CD4-positive, CD25-positive, alpha-beta regulatory T cell (primary cell): ENCODE results near the gene PAX2. TPM values are rescaled to one million over a fixed set of nuclear protein-coding genes. Genes with fewer than 3 reads are reported as not detected.
A peak's percentile ranks its signal among the peaks of the same experiment; 100 is the strongest.

Experiments used
- ATAC-seq, 2 donors: fragments of 150-1000 bp; cut with Tn5 transposase; one replicate each; pipeline ENCODE4 v1.10.0; 2021; ENCODE audit warnings: low read depth in 2 of 2, moderate number of reproducible peaks in 2 of 2, moderate library complexity in 1 of 2
- DNase-seq, 3 donors: peaks; one replicate each; pipeline versions ENCODE4 v3.0.0 to v3.0.0-alpha.2; 2012 to 2022; ENCODE audit warnings: mixed read lengths in 1 of 3
- H3K27ac ChIP-seq: one replicate; pipeline ENCODE4 v1.7.0; 2013; ENCODE audit warnings: mild to moderate bottlenecking, low read length; ENCODE audit not compliant: insufficient read depth, poor library complexity, severe bottlenecking
- H3K27me3 ChIP-seq: one replicate; pipeline ENCODE4 v1.7.0; 2013; ENCODE audit warnings: low read length; ENCODE audit not compliant: control insufficient read depth, insufficient read depth
- H3K36me3 ChIP-seq: one replicate; pipeline ENCODE4 v1.7.0; 2013; ENCODE audit warnings: mild to moderate bottlenecking, low read length, moderate library complexity; ENCODE audit not compliant: control insufficient read depth, insufficient read depth
- H3K4me1 ChIP-seq: 2 replicates; pipeline ENCODE4 v1.7.0; 2013; ENCODE audit warnings: mild to moderate bottlenecking, low read length; ENCODE audit not compliant: insufficient read depth, control insufficient read depth, poor library complexity, severe bottlenecking
- H3K4me3 ChIP-seq: one replicate; pipeline ENCODE4 v1.7.0; 2013; ENCODE audit warnings: low read depth, mild to moderate bottlenecking, low read length, moderate library complexity
- H3K9me3 ChIP-seq, 2 experiments: 1 replicate in 1 of 2; 2 replicates in 1 of 2; pipeline ENCODE4 v1.7.0; 2013; ENCODE audit warnings: low read length in 2 of 2, mild to moderate bottlenecking in 1 of 2, moderate library complexity in 1 of 2; ENCODE audit not compliant: control insufficient read depth in 2 of 2
- H3K27ac Mint-ChIP-seq, 3 donors: one replicate each; pipeline ENCODE4 v1.8.0; 2020 to 2022; ENCODE audit warnings: mild to moderate bottlenecking in 3 of 3, mixed read lengths in 3 of 3, moderate library complexity in 2 of 3
- H3K27me3 Mint-ChIP-seq: one replicate; pipeline ENCODE4 v1.8.0; 2022; ENCODE audit warnings: mild to moderate bottlenecking, mixed read lengths
- H3K36me3 Mint-ChIP-seq: one replicate; pipeline ENCODE4 v1.8.0; 2020; ENCODE audit warnings: mixed read lengths
- H3K4me1 Mint-ChIP-seq, 4 donors: one replicate each; pipeline ENCODE4 v1.8.0; 2020 to 2022; ENCODE audit warnings: mixed read lengths in 4 of 4, mild to moderate bottlenecking in 1 of 4
- H3K4me3 Mint-ChIP-seq, 4 donors: one replicate each; pipeline ENCODE4 v1.8.0; 2020 to 2022; ENCODE audit warnings: mild to moderate bottlenecking in 4 of 4, mixed read lengths in 4 of 4, moderate library complexity in 3 of 4
- H3K9me3 Mint-ChIP-seq, 7 donors: one replicate each; pipeline ENCODE4 v1.8.0; 2020 to 2022; ENCODE audit warnings: mixed read lengths in 7 of 7, mild to moderate bottlenecking in 3 of 7, moderate library complexity in 2 of 7
- polyA plus RNA-seq, 4 donors: library from polyadenylated mRNA; unstranded; fragments of 300-500 nt; fragmentation: Illumina TruSeq; gene quantifications; one replicate each; pipeline ENCODE4 v1.2.3, GENCODE V29; 2021
- total RNA-seq: library from RNA; stranded (reverse); gene quantifications from one replicate; pipeline ENCODE4 v1.2.3, GENCODE V29; 2022

Gene PAX2
- total and polyA plus RNA-seq, 5 donors from 2014 or later: 0.08 TPM; not detected in 4

GRCh38 chr10:100872034-100872791 lies 126.8 kb downstream of the PAX2 start:
- ATAC-seq: peak in 1 of 2 donors; percentile 31

GRCh38 chr10:100873146-100873826 lies 127.9 kb downstream of the PAX2 start:
- ATAC-seq (no peak), DNase-seq (no peak)
- H3K27me3 Mint-ChIP-seq: peaks cover 9% of the 10 kb centered on the region
- no peaks in the 10 kb centered on the region for H3K36me3 Mint-ChIP-seq
- no peaks in the 10 kb centered on the region for H3K9me3 ChIP-seq
- no peaks in the 10 kb centered on the region for H3K36me3 ChIP-seq
- H3K9me3 Mint-ChIP-seq: peaks cover 0 to 2% (median 0%) of the 10 kb centered on the region in 7 donors
- H3K4me3 Mint-ChIP-seq: no peak overlapping the region
- peaks cover 0 to 2% (median 0%) of the 10 kb centered on the region in 4 donors for H3K4me1 Mint-ChIP-seq
- H3K27ac Mint-ChIP-seq: no peak overlapping the region
- H3K4me3 ChIP-seq: no peak overlapping the region
- H3K4me1 ChIP-seq: no peaks in the 10 kb centered on the region
- H3K27ac ChIP-seq: no peak overlapping the region
- no peaks in the 10 kb centered on the region for H3K27me3 ChIP-seq

More at GRCh38 chr10:100872034-100872791, 126.8 kb downstream of the PAX2 start:
- H3K4me1 Mint-ChIP-seq: peaks cover 0 to 2% (median 0%) of the 10 kb centered on the region in 4 donors
- H3K4me3 Mint-ChIP-seq: no peak overlapping the region
- H3K27me3 Mint-ChIP-seq: peaks cover 12% of the 10 kb centered on the region
- no peak overlapping the region for H3K27ac Mint-ChIP-seq
- peaks cover 0 to 2% (median 0%) of the 10 kb centered on the region in 7 donors for H3K9me3 Mint-ChIP-seq
- no peaks in the 10 kb centered on the region for H3K9me3 ChIP-seq
- H3K27ac ChIP-seq: no peak overlapping the region
- H3K4me3 ChIP-seq: no peak overlapping the region
- peak; percentile 9 to 53 (median 17) for DNase-seq
- no peaks in the 10 kb centered on the region for H3K4me1 ChIP-seq
- H3K36me3 Mint-ChIP-seq: no peaks in the 10 kb centered on the region
- H3K27me3 ChIP-seq: no peaks in the 10 kb centered on the region
- no peaks in the 10 kb centered on the region for H3K36me3 ChIP-seq

GRCh38 chr10:100873827-100874326 lies 128.5 kb downstream of the PAX2 start:
- no peak overlapping the region for H3K27ac ChIP-seq
- H3K36me3 ChIP-seq: no peaks in the 10 kb centered on the region
- Mint-ChIP-seq H3K9me3 (peaks cover 0 to 2% (median 0%) of the 10 kb centered on the region in 7 donors), H3K4me1 (peaks cover 0 to 2% (median 0%) of the 10 kb centered on the region in 4 donors), H3K27ac (no peak overlapping the region), H3K4me3 (no peak overlapping the region), H3K36me3 (no peaks in the 10 kb centered on the region), H3K27me3 (peaks cover 9% of the 10 kb centered on the region)
- no peaks in the 10 kb centered on the region for H3K4me1 ChIP-seq
- H3K4me3 ChIP-seq: no peak overlapping the region
- H3K27me3 ChIP-seq: no peaks in the 10 kb centered on the region
- ATAC-seq (no peak), DNase-seq (no peak)
- H3K9me3 ChIP-seq: no peaks in the 10 kb centered on the region

- Histone ChIP-seq H3K36me3 (no peaks in the 10 kb centered on the region), H3K27ac (no peak overlapping the region), H3K9me3 (no peaks in the 10 kb centered on the region), H3K4me3 (no peak overlapping the region), H3K27me3 (no peaks in the 10 kb centered on the region), H3K4me1 (no peaks in the 10 kb centered on the region)
- H3K27me3 Mint-ChIP-seq: peaks cover 9% of the 10 kb centered on the region
- ATAC-seq (no peak), DNase-seq (no peak)
- H3K27ac Mint-ChIP-seq: no peak overlapping the region
- peaks cover 0 to 2% (median 0%) of the 10 kb centered on the region in 4 donors for H3K4me1 Mint-ChIP-seq
- H3K9me3 Mint-ChIP-seq: peaks cover 0 to 2% (median 0%) of the 10 kb centered on the region in 7 donors
- H3K36me3 Mint-ChIP-seq: no peaks in the 10 kb centered on the region
- no peak overlapping the region for H3K4me3 Mint-ChIP-seq
Measured at GRCh38 chr10:100874702-100875483, 129.5 kb downstream of the PAX2 start.

DNA sequence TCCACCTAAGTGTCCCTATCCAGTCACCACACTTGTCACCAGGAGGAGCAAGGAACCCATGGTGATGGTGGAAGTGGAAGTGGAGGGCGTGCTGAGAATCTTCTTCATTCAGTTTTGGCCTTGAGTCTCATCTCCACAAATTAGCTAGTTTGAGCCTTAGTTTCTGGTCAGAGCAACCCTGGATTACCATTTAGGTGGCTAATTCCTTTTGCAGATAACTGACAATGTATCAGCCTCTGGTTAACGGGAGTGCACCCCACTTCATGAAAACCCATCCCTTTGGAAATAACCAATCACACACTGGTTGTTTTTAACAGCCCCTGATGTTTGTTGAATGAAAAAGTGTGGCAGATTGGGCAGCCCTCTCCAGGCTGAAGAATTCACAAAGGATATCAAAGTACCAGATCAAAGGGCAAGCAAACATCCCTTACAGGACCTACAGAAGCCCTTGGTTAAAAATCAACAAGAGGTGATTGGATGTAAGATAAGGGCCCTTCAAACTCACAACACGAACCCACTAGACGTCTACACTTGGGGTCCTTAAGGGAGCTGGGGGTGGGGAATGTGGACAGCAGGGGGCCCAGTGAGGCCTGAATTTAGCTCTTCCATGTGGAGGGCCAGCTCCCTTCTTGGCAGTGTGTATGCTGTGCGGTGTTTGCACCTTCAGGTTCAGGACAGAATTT lies 130.2 kb downstream of the PAX2 start:
- Histone ChIP-seq H3K4me1 (no peaks in the 10 kb centered on the region), H3K4me3 (no peak overlapping the region), H3K27me3 (no peaks in the 10 kb centered on the region), H3K36me3 (no peaks in the 10 kb centered on the region), H3K9me3 (no peaks in the 10 kb centered on the region), H3K27ac (no peak overlapping the region)
- Mint-ChIP-seq H3K9me3 (peaks cover 0 to 2% (median 0%) of the 10 kb centered on the region in 7 donors), H3K4me3 (peak overlapping the region in 1 of 4 donors; percentile 33), H3K27ac (no peak overlapping the region), H3K4me1 (peaks cover 0 to 2% (median 0%) of the 10 kb centered on the region in 4 donors), H3K36me3 (no peaks in the 10 kb centered on the region), H3K27me3 (peaks cover 12% of the 10 kb centered on the region)
- DNase-seq: no peak
- ATAC-seq: no peak

DNA sequence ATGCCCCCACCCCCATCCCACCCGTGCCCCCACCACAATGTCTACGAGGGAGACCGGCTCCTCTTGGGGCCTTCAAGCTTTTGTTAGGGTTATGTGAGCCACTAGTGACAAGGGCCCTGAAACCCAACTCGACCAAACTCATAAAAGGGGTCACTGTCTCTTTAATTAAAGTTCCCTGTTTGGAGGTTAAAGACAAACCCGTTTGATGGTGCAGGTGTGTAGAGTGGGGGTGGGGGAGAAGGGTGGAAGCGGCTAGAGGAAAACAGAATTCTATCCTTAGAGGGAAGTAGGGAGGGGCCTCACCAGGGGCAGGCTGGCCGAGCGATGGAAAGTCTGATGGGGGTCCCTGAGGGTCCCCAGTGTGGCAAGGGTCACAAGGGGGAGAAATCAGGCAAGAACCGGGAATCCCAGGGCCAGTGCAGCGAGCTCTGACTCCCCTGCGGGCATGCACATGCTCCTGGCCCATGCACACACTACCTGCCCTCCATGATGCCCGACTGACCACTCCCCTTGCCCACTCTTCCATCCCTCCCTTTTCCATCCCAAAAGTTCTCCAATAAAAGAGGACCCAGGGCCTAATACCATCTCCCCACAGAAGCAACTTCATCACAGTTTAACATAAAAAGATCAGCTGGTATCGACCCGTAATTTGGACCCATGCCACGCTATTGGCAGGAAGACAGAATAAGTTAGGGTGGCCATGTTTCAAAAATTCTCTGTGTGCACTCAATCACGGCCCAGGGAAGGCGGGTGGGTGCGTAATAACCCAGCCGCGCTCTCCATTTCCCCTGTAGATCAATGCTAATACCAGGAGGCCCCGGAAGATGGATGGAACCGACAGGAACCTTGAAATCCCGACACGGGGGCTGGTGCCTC lies 131.4 kb downstream of the PAX2 start:
- no peak for ATAC-seq
- Histone ChIP-seq H3K36me3 (no peaks in the 10 kb centered on the region), H3K27me3 (no peaks in the 10 kb centered on the region), H3K4me3 (no peak overlapping the region), H3K9me3 (no peaks in the 10 kb centered on the region), H3K4me1 (no peaks in the 10 kb centered on the region), H3K27ac (no peak overlapping the region)
- Mint-ChIP-seq H3K27me3 (peaks cover 16% of the 10 kb centered on the region), H3K4me3 (no peak overlapping the region), H3K36me3 (no peaks in the 10 kb centered on the region), H3K9me3 (peaks cover 0 to 2% (median 0%) of the 10 kb centered on the region in 7 donors), H3K27ac (no peak overlapping the region), H3K4me1 (peaks cover 0 to 2% (median 0%) of the 10 kb centered on the region in 4 donors)
- DNase-seq: no peak
